Measurements from ENCODE around the gene MAP3K7. TPM values are rescaled to one million over a fixed set of nuclear protein-coding genes. Genes with fewer than 3 reads are reported as not detected.

MAP3K7 gene
- total and polyA plus RNA-seq, 2 experiments from 2014 or later: 33.2 to 47.1 TPM

DNA sequence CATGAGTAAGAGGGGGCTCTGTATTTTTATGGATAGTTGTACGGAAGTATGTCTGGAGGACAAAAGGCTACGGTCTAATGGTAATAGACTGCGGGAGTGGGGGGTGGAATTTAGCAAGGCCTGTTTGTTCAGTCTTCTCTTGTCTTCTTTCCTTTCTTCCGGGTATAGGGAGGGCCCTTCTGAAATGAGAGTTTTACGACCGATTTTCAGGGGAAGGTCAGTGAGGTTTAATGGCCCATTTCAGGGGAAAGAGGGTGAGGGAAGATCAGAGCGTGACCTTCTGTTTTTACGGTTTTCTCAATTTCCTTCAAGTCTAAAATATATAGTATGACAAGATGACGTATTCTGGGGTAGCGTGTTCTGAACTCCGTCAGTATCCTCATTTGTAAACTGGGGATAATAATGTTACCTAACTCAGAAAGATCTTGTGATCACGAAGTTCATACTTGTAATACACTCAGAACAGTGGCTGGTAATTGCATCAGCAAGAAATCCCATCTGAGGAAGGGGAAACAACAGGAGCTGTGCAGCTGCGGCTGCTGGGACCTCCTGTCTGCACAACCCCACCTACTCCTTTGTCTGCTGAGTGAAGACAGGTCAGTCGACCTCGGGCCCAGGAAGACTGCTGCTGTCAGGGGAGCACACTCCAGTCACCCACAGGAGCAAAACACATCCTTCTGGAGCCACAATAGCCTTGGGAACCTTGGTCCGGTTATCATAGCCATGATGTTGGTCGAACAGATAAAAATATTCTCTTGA, 90.4 kb downstream of the MAP3K7 start (continued):
- TF ChIP-seq, protein P1, sequence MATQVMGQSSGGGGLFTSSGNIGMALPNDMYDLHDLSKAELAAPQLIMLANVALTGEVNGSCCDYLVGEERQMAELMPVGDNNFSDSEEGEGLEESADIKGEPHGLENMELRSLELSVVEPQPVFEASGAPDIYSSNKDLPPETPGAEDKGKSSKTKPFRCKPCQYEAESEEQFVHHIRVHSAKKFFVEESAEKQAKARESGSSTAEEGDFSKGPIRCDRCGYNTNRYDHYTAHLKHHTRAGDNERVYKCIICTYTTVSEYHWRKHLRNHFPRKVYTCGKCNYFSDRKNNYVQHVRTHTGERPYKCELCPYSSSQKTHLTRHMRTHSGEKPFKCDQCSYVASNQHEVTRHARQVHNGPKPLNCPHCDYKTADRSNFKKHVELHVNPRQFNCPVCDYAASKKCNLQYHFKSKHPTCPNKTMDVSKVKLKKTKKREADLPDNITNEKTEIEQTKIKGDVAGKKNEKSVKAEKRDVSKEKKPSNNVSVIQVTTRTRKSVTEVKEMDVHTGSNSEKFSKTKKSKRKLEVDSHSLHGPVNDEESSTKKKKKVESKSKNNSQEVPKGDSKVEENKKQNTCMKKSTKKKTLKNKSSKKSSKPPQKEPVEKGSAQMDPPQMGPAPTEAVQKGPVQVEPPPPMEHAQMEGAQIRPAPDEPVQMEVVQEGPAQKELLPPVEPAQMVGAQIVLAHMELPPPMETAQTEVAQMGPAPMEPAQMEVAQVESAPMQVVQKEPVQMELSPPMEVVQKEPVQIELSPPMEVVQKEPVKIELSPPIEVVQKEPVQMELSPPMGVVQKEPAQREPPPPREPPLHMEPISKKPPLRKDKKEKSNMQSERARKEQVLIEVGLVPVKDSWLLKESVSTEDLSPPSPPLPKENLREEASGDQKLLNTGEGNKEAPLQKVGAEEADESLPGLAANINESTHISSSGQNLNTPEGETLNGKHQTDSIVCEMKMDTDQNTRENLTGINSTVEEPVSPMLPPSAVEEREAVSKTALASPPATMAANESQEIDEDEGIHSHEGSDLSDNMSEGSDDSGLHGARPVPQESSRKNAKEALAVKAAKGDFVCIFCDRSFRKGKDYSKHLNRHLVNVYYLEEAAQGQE (IDR thresholded peaks at IDR 0.05; ENCODE audit: unreplicated experiment): no peak
- no peak for TF ChIP-seq JUNB (IDR thresholded peaks at IDR 0.05; ENCODE audit: unreplicated experiment)
- TF ChIP-seq CREB1 (CRISPR knock-in tag; IDR thresholded peaks at IDR 0.05; ENCODE audit: low read depth): no peak
- no peak for TF ChIP-seq STAT1 (IDR thresholded peaks at IDR 0.05; ENCODE audit: unreplicated experiment)
- TF ChIP-seq, protein P2, sequence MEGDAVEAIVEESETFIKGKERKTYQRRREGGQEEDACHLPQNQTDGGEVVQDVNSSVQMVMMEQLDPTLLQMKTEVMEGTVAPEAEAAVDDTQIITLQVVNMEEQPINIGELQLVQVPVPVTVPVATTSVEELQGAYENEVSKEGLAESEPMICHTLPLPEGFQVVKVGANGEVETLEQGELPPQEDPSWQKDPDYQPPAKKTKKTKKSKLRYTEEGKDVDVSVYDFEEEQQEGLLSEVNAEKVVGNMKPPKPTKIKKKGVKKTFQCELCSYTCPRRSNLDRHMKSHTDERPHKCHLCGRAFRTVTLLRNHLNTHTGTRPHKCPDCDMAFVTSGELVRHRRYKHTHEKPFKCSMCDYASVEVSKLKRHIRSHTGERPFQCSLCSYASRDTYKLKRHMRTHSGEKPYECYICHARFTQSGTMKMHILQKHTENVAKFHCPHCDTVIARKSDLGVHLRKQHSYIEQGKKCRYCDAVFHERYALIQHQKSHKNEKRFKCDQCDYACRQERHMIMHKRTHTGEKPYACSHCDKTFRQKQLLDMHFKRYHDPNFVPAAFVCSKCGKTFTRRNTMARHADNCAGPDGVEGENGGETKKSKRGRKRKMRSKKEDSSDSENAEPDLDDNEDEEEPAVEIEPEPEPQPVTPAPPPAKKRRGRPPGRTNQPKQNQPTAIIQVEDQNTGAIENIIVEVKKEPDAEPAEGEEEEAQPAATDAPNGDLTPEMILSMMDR (conservative IDR thresholded peaks at IDR 0.05; ENCODE audit: low read depth in 2 of 2): no peak

DNA sequence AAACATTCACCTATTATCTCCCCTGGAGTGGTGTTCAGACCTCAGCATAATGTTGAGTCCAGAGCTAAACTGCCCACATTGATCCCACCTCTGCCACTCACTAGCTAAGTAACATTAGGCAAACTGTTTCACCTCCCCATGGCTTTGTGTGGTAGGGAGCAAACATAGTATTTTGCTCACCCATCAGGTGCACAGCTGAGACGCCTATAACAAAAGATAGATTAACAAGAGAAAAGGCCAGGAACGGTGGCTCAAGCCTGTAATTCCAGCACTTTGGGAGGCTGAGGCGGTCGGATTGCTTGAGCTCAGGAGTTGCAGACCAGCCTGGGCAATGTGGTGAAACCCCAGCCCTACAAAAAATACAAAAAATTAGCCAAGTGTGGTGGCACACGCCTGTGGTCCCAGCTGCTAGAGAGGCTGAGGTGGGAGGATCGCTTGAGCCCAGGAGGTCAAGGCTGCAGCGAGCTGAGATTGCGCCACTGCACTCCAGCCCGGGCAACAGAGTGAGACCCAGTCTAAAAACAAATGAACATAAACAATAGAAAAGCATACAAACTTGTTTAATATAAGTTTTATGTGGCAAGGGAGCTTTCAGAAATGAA, 91.6 kb downstream of the MAP3K7 start:
- no peaks in the 10 kb centered on the region for H3K9me3 Mint-ChIP-seq
- Histone ChIP-seq H3K9me2 (ENCODE audit: insufficient read depth) (no peaks in the 10 kb centered on the region), H3K36me3 (ENCODE audit: insufficient read depth) (no peaks in the 10 kb centered on the region), H4K20me1 (replicated peaks; ENCODE audit: insufficient read depth) (no peaks in the 10 kb centered on the region), H2AFZ (no peak overlapping the region), H3F3A (replicated peaks; ENCODE audit: low read depth) (0 out of 2 replicates have a peak, but pooled peaks cover 2% of the 10 kb centered on the region), H3K27me3 (ENCODE audit: insufficient read depth) (no peaks in the 10 kb centered on the region), H3K27ac (ENCODE audit: low read depth) (peak overlapping the region; percentile 90), H3K4me3 (peak overlapping the region; percentile 27), H3K4me1 (ENCODE audit: insufficient read depth) (peaks cover 35% of the 10 kb centered on the region), H3K4me2 (peak overlapping the region; percentile 46), H3K79me2 (replicated peaks; ENCODE audit: insufficient read depth) (no peaks in the 10 kb centered on the region)
- peak overlapping the region; percentile 97 for H3K27ac Mint-ChIP-seq
- H3K27me3 Mint-ChIP-seq (ENCODE audit: insufficient read depth, low read depth, poor library complexity): peaks cover 5% of the 10 kb centered on the region
- H3K4me3 Mint-ChIP-seq: peak overlapping the region; percentile 56
- ATAC-seq (peak; percentile 79), DNase-seq (ENCODE audit: low spot score) (peak; percentile 85)
- TF ChIP-seq, protein P2 (conservative IDR thresholded peaks at IDR 0.05; ENCODE audit: low read depth in 2 of 2): no peak
- TF ChIP-seq NANOG (IDR thresholded peaks at IDR 0.05; ENCODE audit: borderline replicate concordance): peak; percentile 75
- TF ChIP-seq, protein P3, sequence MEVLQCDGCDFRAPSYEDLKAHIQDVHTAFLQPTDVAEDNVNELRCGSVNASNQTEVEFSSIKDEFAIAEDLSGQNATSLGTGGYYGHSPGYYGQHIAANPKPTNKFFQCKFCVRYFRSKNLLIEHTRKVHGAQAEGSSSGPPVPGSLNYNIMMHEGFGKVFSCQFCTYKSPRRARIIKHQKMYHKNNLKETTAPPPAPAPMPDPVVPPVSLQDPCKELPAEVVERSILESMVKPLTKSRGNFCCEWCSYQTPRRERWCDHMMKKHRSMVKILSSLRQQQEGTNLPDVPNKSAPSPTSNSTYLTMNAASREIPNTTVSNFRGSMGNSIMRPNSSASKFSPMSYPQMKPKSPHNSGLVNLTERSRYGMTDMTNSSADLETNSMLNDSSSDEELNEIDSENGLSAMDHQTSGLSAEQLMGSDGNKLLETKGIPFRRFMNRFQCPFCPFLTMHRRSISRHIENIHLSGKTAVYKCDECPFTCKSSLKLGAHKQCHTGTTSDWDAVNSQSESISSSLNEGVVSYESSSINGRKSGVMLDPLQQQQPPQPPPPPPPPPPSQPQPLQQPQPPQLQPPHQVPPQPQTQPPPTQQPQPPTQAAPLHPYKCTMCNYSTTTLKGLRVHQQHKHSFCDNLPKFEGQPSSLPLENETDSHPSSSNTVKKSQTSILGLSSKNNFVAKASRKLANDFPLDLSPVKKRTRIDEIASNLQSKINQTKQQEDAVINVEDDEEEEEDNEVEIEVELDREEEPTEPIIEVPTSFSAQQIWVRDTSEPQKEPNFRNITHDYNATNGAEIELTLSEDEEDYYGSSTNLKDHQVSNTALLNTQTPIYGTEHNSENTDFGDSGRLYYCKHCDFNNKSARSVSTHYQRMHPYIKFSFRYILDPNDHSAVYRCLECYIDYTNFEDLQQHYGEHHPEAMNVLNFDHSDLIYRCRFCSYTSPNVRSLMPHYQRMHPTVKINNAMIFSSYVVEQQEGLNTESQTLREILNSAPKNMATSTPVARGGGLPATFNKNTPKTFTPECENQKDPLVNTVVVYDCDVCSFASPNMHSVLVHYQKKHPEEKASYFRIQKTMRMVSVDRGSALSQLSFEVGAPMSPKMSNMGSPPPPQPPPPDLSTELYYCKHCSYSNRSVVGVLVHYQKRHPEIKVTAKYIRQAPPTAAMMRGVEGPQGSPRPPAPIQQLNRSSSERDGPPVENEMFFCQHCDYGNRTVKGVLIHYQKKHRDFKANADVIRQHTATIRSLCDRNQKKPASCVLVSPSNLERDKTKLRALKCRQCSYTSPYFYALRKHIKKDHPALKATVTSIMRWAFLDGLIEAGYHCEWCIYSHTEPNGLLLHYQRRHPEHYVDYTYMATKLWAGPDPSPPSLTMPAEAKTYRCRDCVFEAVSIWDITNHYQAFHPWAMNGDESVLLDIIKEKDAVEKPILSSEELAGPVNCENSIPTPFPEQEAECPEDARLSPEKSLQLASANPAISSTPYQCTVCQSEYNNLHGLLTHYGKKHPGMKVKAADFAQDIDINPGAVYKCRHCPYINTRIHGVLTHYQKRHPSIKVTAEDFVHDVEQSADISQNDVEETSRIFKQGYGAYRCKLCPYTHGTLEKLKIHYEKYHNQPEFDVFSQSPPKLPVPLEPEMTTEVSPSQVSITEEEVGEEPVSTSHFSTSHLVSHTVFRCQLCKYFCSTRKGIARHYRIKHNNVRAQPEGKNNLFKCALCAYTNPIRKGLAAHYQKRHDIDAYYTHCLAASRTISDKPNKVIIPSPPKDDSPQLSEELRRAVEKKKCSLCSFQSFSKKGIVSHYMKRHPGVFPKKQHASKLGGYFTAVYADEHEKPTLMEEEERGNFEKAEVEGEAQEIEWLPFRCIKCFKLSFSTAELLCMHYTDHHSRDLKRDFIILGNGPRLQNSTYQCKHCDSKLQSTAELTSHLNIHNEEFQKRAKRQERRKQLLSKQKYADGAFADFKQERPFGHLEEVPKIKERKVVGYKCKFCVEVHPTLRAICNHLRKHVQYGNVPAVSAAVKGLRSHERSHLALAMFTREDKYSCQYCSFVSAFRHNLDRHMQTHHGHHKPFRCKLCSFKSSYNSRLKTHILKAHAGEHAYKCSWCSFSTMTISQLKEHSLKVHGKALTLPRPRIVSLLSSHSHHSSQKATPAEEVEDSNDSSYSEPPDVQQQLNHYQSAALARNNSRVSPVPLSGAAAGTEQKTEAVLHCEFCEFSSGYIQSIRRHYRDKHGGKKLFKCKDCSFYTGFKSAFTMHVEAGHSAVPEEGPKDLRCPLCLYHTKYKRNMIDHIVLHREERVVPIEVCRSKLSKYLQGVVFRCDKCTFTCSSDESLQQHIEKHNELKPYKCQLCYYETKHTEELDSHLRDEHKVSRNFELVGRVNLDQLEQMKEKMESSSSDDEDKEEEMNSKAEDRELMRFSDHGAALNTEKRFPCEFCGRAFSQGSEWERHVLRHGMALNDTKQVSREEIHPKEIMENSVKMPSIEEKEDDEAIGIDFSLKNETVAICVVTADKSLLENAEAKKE (CRISPR knock-in tag; IDR thresholded peaks at IDR 0.05): peak; percentile 79; the same call in 1 of the 2 replicates
- 0 out of 2 replicates have a peak, but pooled peaks have one; percentile 5 for TF ChIP-seq CREB1 (CRISPR knock-in tag; IDR thresholded peaks at IDR 0.05; ENCODE audit: low read depth)
- H3K4me1 Mint-ChIP-seq: peaks cover 60% of the 10 kb centered on the region
- no peaks in the 10 kb centered on the region for H3K36me3 Mint-ChIP-seq (ENCODE audit: low read depth)

All from GM23338 (cell line).